ENCODE measurements around the gene NQO1.

NQO1 gene

GRCh38 chr16:69680358-69680757 is 46.0 kb downstream of the NQO1 start:
- TF ChIP-seq ZFX (IDR thresholded peaks at IDR 0.05) = no peak
- TF ChIP-seq CTCF (conservative IDR thresholded peaks at IDR 0.05) = no peak
- no peak overlapping the region for H3K27ac ChIP-seq

- H3K27ac ChIP-seq = no peak overlapping the region
- no peak for TF ChIP-seq ZFX (IDR thresholded peaks at IDR 0.05)
- TF ChIP-seq CTCF (conservative IDR thresholded peaks at IDR 0.05) = no peak
Observed at GRCh38 chr16:69672998-69673713, 53.2 kb downstream of the NQO1 start.

- H3K27ac ChIP-seq = no peak overlapping the region
- TF ChIP-seq CTCF (conservative IDR thresholded peaks at IDR 0.05) (no peak), ZFX (IDR thresholded peaks at IDR 0.05) (no peak)
Observed at GRCh38 chr16:69672315-69672997, 53.9 kb downstream of the NQO1 start.

GRCh38 chr16:69669577-69669976 is 56.8 kb downstream of the NQO1 start:
- TF ChIP-seq ZFX (IDR thresholded peaks at IDR 0.05) (no peak), CTCF (conservative IDR thresholded peaks at IDR 0.05) (no peak)
- H3K27ac ChIP-seq = no peak overlapping the region

- no peak overlapping the region for H3K27ac ChIP-seq
- TF ChIP-seq CTCF (conservative IDR thresholded peaks at IDR 0.05) = no peak
- no peak for TF ChIP-seq ZFX (IDR thresholded peaks at IDR 0.05)
Observed at GRCh38 chr16:69663846-69664245, 62.5 kb downstream of the NQO1 start.

- TF ChIP-seq CTCF (conservative IDR thresholded peaks at IDR 0.05) (no peak), ZFX (IDR thresholded peaks at IDR 0.05) (no peak)
- H3K27ac ChIP-seq = no peak overlapping the region
Observed at GRCh38 chr16:69662901-69663300, 63.5 kb downstream of the NQO1 start.

- H3K27ac ChIP-seq = no peak overlapping the region
- TF ChIP-seq ZFX (IDR thresholded peaks at IDR 0.05) (no peak), CTCF (conservative IDR thresholded peaks at IDR 0.05) (no peak)
Observed at GRCh38 chr16:69660166-69660565, 66.2 kb downstream of the NQO1 start.

All from C4-2B (cell line).